Spleen (tissue), 11 donors: ENCODE data around the gene MRPL21. TPM values are rescaled to one million over a fixed set of nuclear protein-coding genes. Genes with fewer than 3 reads are reported as not detected.

Source experiments
- DNase-seq: peaks from one replicate; pipeline ENCODE4 v3.0.0-alpha.2; 2020
- H3K27ac ChIP-seq, 8 donors: fragments of 200-600 bp; sonication (generic) in 7 of 8; 1 replicate in 4 of 8; 2 replicates in 4 of 8; pipeline versions ENCODE4 v1.5.0 to v1.8.0; 2016 to 2021; ENCODE audit warnings: inconsistent platforms in 4 of 8, mild to moderate bottlenecking in 4 of 8, moderate library complexity in 1 of 8
- H3K27me3 ChIP-seq, 7 donors: fragments of 200-600 bp; sonication (generic) in 6 of 7; replicated peaks in 1 of 7; 1 replicate in 4 of 7; 2 replicates in 3 of 7; pipeline versions ENCODE4 v1.5.0 to v1.8.0; 2016 to 2021; ENCODE audit warnings: inconsistent platforms in 3 of 7, mild to moderate bottlenecking in 1 of 7
- H3K36me3 ChIP-seq, 6 donors: fragments of 200-600 bp; sonication (generic) in 5 of 6; 1 replicate in 4 of 6; 2 replicates in 2 of 6; pipeline versions ENCODE4 v1.5.0 to v1.8.0; 2016 to 2021; ENCODE audit warnings: inconsistent platforms in 2 of 6
- H3K4me1 ChIP-seq, 6 donors: fragments of 200-600 bp; sonication (generic) in 5 of 6; 1 replicate in 3 of 6; 2 replicates in 3 of 6; pipeline versions ENCODE4 v1.5.0 to v1.8.0; 2016 to 2021; ENCODE audit warnings: inconsistent platforms in 3 of 6
- H3K4me3 ChIP-seq, 8 donors: fragments of 200-600 bp; sonication (generic) in 7 of 8; 1 replicate in 4 of 8; 2 replicates in 4 of 8; pipeline versions ENCODE4 v1.5.0 to v1.8.0; 2016 to 2021; ENCODE audit warnings: inconsistent platforms in 4 of 8, mild to moderate bottlenecking in 4 of 8, moderate library complexity in 2 of 8
- H3K9me3 ChIP-seq, 8 donors: fragments of 200-600 bp; sonication (generic) in 7 of 8; 1 replicate in 4 of 8; 2 replicates in 4 of 8; pipeline versions ENCODE4 v1.5.0 to v1.8.0; 2016 to 2021; ENCODE audit warnings: inconsistent platforms in 4 of 8
- CTCF ChIP-seq, 11 experiments: fragments of 200-600 bp in 7 of 11; fragments of 450-650 bp in 4 of 11; sonication (generic) in 4 of 11; IDR thresholded peaks in 8 of 11; conservative IDR thresholded peaks in 3 of 11; 1 replicate in 7 of 11; 2 replicates in 4 of 11; pipeline versions ENCODE4 v1.4.0 to v1.8.0; 2016 to 2021; ENCODE audit warnings: antibody characterized with exemption in 11 of 11, inconsistent platforms in 4 of 11, mild to moderate bottlenecking in 1 of 11
- POLR2A ChIP-seq, 3 donors: fragments of 450-650 bp; IDR thresholded peaks; one replicate each; pipeline ENCODE4 v1.5.1; 2017; ENCODE audit warnings: antibody characterized with exemption in 3 of 3, mild to moderate bottlenecking in 1 of 3
- POLR2AphosphoS5 ChIP-seq, 3 donors: sonication (generic); formaldehyde crosslinking; IDR thresholded peaks; one replicate each; pipeline ENCODE4 v1.5.1; 2017; ENCODE audit warnings: antibody characterized with exemption in 3 of 3
- WGBS, 5 donors: extraction: QIAGEN DNeasy Blood & Tissue Kit in 3 of 5; methylation state at CpG; one replicate each; pipeline versions ENCODE4 v1.1.5 to v1.1.7; 2013 to 2018; 5-methylcytosine and 5-hydroxymethylcytosine counted together
- intact Hi-C: fragments of 100-400 bp; cut with DNase I; formaldehyde crosslinking; loops from one replicate; pipeline ENCODE4 v1.15.0; 2023; ENCODE audit warnings: low total_unique reads
- polyA plus RNA-seq, 3 donors: library from polyadenylated mRNA; stranded (reverse); fragments of 200-250 nt; gene quantifications; one replicate each; pipeline ENCODE4 v1.2.1, GENCODE V29; 2013
- total RNA-seq, 7 donors: library from RNA; depleted of rRNA in 3 of 7; stranded (reverse); fragments of >200 nt in 3 of 7; fragmentation: NEBNext Ultra II Directional in 4 of 7; extraction: Animal tissue kit (Norgen Biotek cat#: 25700) in 4 of 7; gene quantifications; one replicate each; pipeline versions ENCODE4 v1.1.0 to v1.2.1, GENCODE V29; 2016 to 2021
- donor health status: healthy with polysubstance abuse.
- donor health status: DM: no; HTN: no; CAD: no; lungs with moderate emphysema.
- donor health status: DM: no; HTN: no; CAD: no.
- donor health status: Bipolar disorder and iron deficiency.
- donor health status: healthy.
- donor health status: DM: no; HTN: no; CAD: no.
- donor health status: DM: yes; HTN: yes; CAD: no.

Gene MRPL21
- total and polyA plus RNA-seq, 10 donors: 11.2 to 81.0 (median 34.0) TPM

GRCh38 chr11:68908273-68908672, 4.6 kb upstream of the MRPL21 start:
- TF ChIP-seq POLR2A (IDR thresholded peaks at IDR 0.05): no peak
- no peak for TF ChIP-seq CTCF (IDR thresholded peaks at IDR 0.05 in 8 of 11, conservative IDR thresholded peaks at IDR 0.05 in 3 of 11)
- no peak for TF ChIP-seq POLR2AphosphoS5 (IDR thresholded peaks at IDR 0.05)
- Histone ChIP-seq H3K4me1 (peaks cover 10 to 24% (median 21%) of the 10 kb centered on the region in 6 donors), H3K27me3 (no peaks in the 10 kb centered on the region), H3K36me3 (peaks cover 4 to 72% (median 59%) of the 10 kb centered on the region in 6 donors), H3K4me3 (no peak overlapping the region), H3K9me3 (no peaks in the 10 kb centered on the region), H3K27ac (no peak overlapping the region)
- intact Hi-C loops: no loop called here
- DNase-seq: no peak
- WGBS, 5 donors: 91 to 92% (median 91%) methylated on average over 5 of the region's 5 CpGs

GRCh38 chr11:68905421-68906360, 2.1 kb upstream of the MRPL21 start:
- H3K4me1 ChIP-seq: peaks cover 23 to 49% (median 42%) of the 10 kb centered on the region in 6 donors
- no peak for DNase-seq
- peak overlapping the region in 2 of 8 donors; percentile 79 to 94 for H3K4me3 ChIP-seq
- H3K27me3 ChIP-seq: no peaks in the 10 kb centered on the region
- H3K36me3 ChIP-seq: peaks cover 4 to 56% (median 35%) of the 10 kb centered on the region in 6 donors
- intact Hi-C loops: no loop called here
- no peaks in the 10 kb centered on the region for H3K9me3 ChIP-seq
- TF ChIP-seq POLR2A (IDR thresholded peaks at IDR 0.05) (no peak), CTCF (IDR thresholded peaks at IDR 0.05 in 8 of 11, conservative IDR thresholded peaks at IDR 0.05 in 3 of 11) (no peak), POLR2AphosphoS5 (IDR thresholded peaks at IDR 0.05) (no peak)
- 91 to 97% (median 93%) methylated on average over 23 of the region's 23 CpGs for whole genome bisulfite sequencing, 5 donors
- H3K27ac ChIP-seq: no peak overlapping the region

- Histone ChIP-seq H3K4me3 (peak overlapping the region; percentile 61 to 99 (median 90)), H3K4me1 (peaks cover 23 to 51% (median 43%) of the 10 kb centered on the region in 6 donors), H3K27ac (peak overlapping the region; percentile 61 to 92 (median 84)), H3K27me3 (no peaks in the 10 kb centered on the region), H3K36me3 (peaks cover 0 to 56% (median 32%) of the 10 kb centered on the region in 6 donors), H3K9me3 (no peaks in the 10 kb centered on the region)
- no peak for TF ChIP-seq POLR2A (IDR thresholded peaks at IDR 0.05)
- TF ChIP-seq POLR2AphosphoS5 (IDR thresholded peaks at IDR 0.05): no peak
- no peak for TF ChIP-seq CTCF (IDR thresholded peaks at IDR 0.05 in 8 of 11, conservative IDR thresholded peaks at IDR 0.05 in 3 of 11)
- DNase-seq: peak; percentile 87
- WGBS, 5 donors: 1 to 3% (median 3%) methylated on average over 22 to 24 of the region's 24 CpGs
- intact Hi-C loops: no loop called here
These were observed 716 bp upstream of the MRPL21 start for GRCh38 chr11:68904248-68904847.
